GM23248 (cell line): Measurements from ENCODE around the gene VTCN1. TPM values are rescaled to one million over a fixed set of nuclear protein-coding genes. Genes with fewer than 3 reads are reported as not detected.

ENCODE experiments used
- DNase-seq: peaks from one replicate; pipeline ENCODE4 v3.0.0-alpha.2; 2015
- H2AFZ ChIP-seq: fragments of 200-600 bp; sonication (generic); 2 replicates; pipeline ENCODE4 v1.6.1; 2016; ENCODE audit warnings: antibody characterized with exemption
- H3F3A ChIP-seq: fragments of 200-600 bp; sonication (generic); 2 replicates; pipeline ENCODE4 v1.6.1; 2016; ENCODE audit warnings: mild to moderate bottlenecking, antibody characterized with exemption, mixed run types; ENCODE audit not compliant: insufficient read depth
- H3K27ac ChIP-seq: fragments of 200-600 bp; sonication (generic); 2 replicates; pipeline ENCODE4 v1.5.1; 2016; ENCODE audit warnings: mild to moderate bottlenecking
- H3K27me3 ChIP-seq: fragments of 200-600 bp; sonication (generic); replicated peaks from 2 replicates; pipeline ENCODE4 v1.6.1; 2016; ENCODE audit warnings: mild to moderate bottlenecking; ENCODE audit not compliant: insufficient read depth
- H3K36me3 ChIP-seq: fragments of 200-600 bp; sonication (generic); 2 replicates; pipeline ENCODE4 v1.6.1; 2016; ENCODE audit warnings: low read depth, mild to moderate bottlenecking
- H3K4me1 ChIP-seq: fragments of 200-600 bp; sonication (generic); 2 replicates; pipeline ENCODE4 v1.6.1; 2016; ENCODE audit warnings: mild to moderate bottlenecking; ENCODE audit not compliant: insufficient read depth
- H3K4me2 ChIP-seq: fragments of 200-600 bp; sonication (generic); one replicate; pipeline ENCODE4 v1.6.1; 2016; ENCODE audit warnings: mild to moderate bottlenecking; ENCODE audit not compliant: unreplicated experiment
- H3K4me3 ChIP-seq: fragments of 200-600 bp; sonication (generic); 2 replicates; pipeline ENCODE4 v1.5.1; 2016; ENCODE audit warnings: mild to moderate bottlenecking
- H3K79me2 ChIP-seq: fragments of 200-600 bp; sonication (generic); 2 replicates; pipeline ENCODE4 v1.6.1; 2016; ENCODE audit warnings: mild to moderate bottlenecking; ENCODE audit not compliant: insufficient read depth
- H3K9ac ChIP-seq: fragments of 200-600 bp; sonication (generic); 2 replicates; pipeline ENCODE4 v1.6.1; 2016; ENCODE audit warnings: mild to moderate bottlenecking
- H3K9me2 ChIP-seq: fragments of 200-600 bp; sonication (generic); 2 replicates; pipeline ENCODE4 v1.6.1; 2016; ENCODE audit warnings: mixed run types, mild to moderate bottlenecking, moderate library complexity; ENCODE audit not compliant: insufficient read depth
- H3K9me3 ChIP-seq: fragments of 200-600 bp; sonication (generic); one replicate; pipeline ENCODE4 v1.6.1; 2017; ENCODE audit warnings: low read depth
- H4K20me1 ChIP-seq: fragments of 200-600 bp; sonication (generic); 2 replicates; pipeline ENCODE4 v1.6.0; 2016; ENCODE audit not compliant: insufficient read depth
- EZH2 ChIP-seq: fragments of 200-600 bp; sonication (generic); IDR thresholded peaks from 2 replicates; pipeline ENCODE4 v1.6.1; 2018; ENCODE audit warnings: antibody characterized with exemption, mild to moderate bottlenecking; ENCODE audit not compliant: insufficient read depth, poor library complexity, severe bottlenecking
- EZH2phosphoT487 ChIP-seq: fragments of 200-600 bp; sonication (generic); IDR thresholded peaks from 2 replicates; pipeline ENCODE4 v1.6.1; 2018; ENCODE audit warnings: antibody characterized with exemption, moderate library complexity, mild to moderate bottlenecking, low read depth; ENCODE audit not compliant: insufficient read depth
- WGBS, 2 experiments: methylation state at CpG; one replicate each; pipeline ENCODE4 v1.1.6; 2015 to 2017; ENCODE audit warnings: low lambda C conversion rate in 2 of 2, low coverage in 1 of 2; ENCODE audit errors: missing lambda C conversion rate in 2 of 2; 5-methylcytosine and 5-hydroxymethylcytosine counted together
- in situ Hi-C: fragments of 300-500 bp; cut with MboI; formaldehyde crosslinking; loops from 2 replicates; pipeline ENCODE4 v1.15.0; 2020
- polyA plus RNA-seq: library from polyadenylated mRNA; unstranded; fragments of >200 nt; fragmentation: Nextera tagmentation; extraction: Ambion mirVana; gene quantifications from 2 replicates; pipeline ENCODE4 v1.2.1, GENCODE V29; 2016
- total RNA-seq: library from RNA; depleted of rRNA; stranded (reverse); fragments of >200 nt; shearing (Covaris generic); gene quantifications from 2 replicates; pipeline ENCODE4 v1.2.3, GENCODE V29; 2014

VTCN1 gene
- total and polyA plus RNA-seq, 2 experiments from 2014 or later: not detected

- H3K27ac ChIP-seq: no peak overlapping the region
- no peak overlapping the region for H3K9ac ChIP-seq
- no peaks in the 10 kb centered on the region for H3K79me2 ChIP-seq
- no peaks in the 10 kb centered on the region for H3K9me3 ChIP-seq
- H3K4me1 ChIP-seq: peaks cover 43% of the 10 kb centered on the region
- H2AFZ ChIP-seq: no peak overlapping the region
- H3K4me2 ChIP-seq: peak overlapping the region; percentile 27
- TF ChIP-seq EZH2phosphoT487: no peak
- TF ChIP-seq EZH2: no peak
- in situ Hi-C loops: no loop called here
- DNase-seq: no peak
- peaks cover 29% of the 10 kb centered on the region for H3F3A ChIP-seq
- no peaks in the 10 kb centered on the region for H3K27me3 ChIP-seq
- no peaks in the 10 kb centered on the region for H3K36me3 ChIP-seq
- 97 to 100% methylated on average over 2 of the region's 2 CpGs for WGBS, 2 experiments
- H3K9me2 ChIP-seq: no peaks in the 10 kb centered on the region
- no peaks in the 10 kb centered on the region for H4K20me1 ChIP-seq
- H3K4me3 ChIP-seq: no peak overlapping the region
These were observed 64.7 kb downstream of the VTCN1 start for GRCh38 chr1:117146072-117146471.

GRCh38 chr1:117143871-117144270, 66.9 kb downstream of the VTCN1 start:
- peaks cover 43% of the 10 kb centered on the region for H3K4me1 ChIP-seq
- H4K20me1 ChIP-seq: no peaks in the 10 kb centered on the region
- peak; percentile 43 for DNase-seq
- H3K4me2 ChIP-seq: no peak overlapping the region
- H3K79me2 ChIP-seq: no peaks in the 10 kb centered on the region
- WGBS, 2 experiments: 65 to 66% methylated on average over 3 of the region's 3 CpGs
- no peak overlapping the region for H2AFZ ChIP-seq
- H3K27ac ChIP-seq: no peak overlapping the region
- H3F3A ChIP-seq: peaks cover 29% of the 10 kb centered on the region
- no peak overlapping the region for H3K4me3 ChIP-seq
- no peaks in the 10 kb centered on the region for H3K9me2 ChIP-seq
- no peak overlapping the region for H3K9ac ChIP-seq
- H3K27me3 ChIP-seq: no peaks in the 10 kb centered on the region
- TF ChIP-seq EZH2phosphoT487 (no peak), EZH2 (no peak)
- H3K36me3 ChIP-seq: no peaks in the 10 kb centered on the region
- no peaks in the 10 kb centered on the region for H3K9me3 ChIP-seq
- in situ Hi-C loops: no loop called here

GRCh38 chr1:117143172-117143571, 67.6 kb downstream of the VTCN1 start:
- peaks cover 29% of the 10 kb centered on the region for H3F3A ChIP-seq
- peaks cover 40% of the 10 kb centered on the region for H3K4me1 ChIP-seq
- H3K4me3 ChIP-seq: no peak overlapping the region
- no peak overlapping the region for H2AFZ ChIP-seq
- peak; percentile 28 for DNase-seq
- no peaks in the 10 kb centered on the region for H3K79me2 ChIP-seq
- no peaks in the 10 kb centered on the region for H3K9me3 ChIP-seq
- in situ Hi-C loops: no loop called here
- no peak overlapping the region for H3K9ac ChIP-seq
- TF ChIP-seq EZH2phosphoT487 (no peak), EZH2 (no peak)
- no peaks in the 10 kb centered on the region for H3K36me3 ChIP-seq
- no peaks in the 10 kb centered on the region for H4K20me1 ChIP-seq
- no peak overlapping the region for H3K4me2 ChIP-seq
- H3K27me3 ChIP-seq: no peaks in the 10 kb centered on the region
- no peaks in the 10 kb centered on the region for H3K9me2 ChIP-seq
- H3K27ac ChIP-seq: 0 out of 2 replicates have a peak overlapping the region, but pooled peaks have one; percentile 6

GRCh38 chr1:117142200-117142599, 68.5 kb downstream of the VTCN1 start:
- no peaks in the 10 kb centered on the region for H3K9me3 ChIP-seq
- H3K27ac ChIP-seq: 0 out of 2 replicates have a peak overlapping the region, but pooled peaks have one; percentile 6
- H3F3A ChIP-seq: peaks cover 29% of the 10 kb centered on the region
- peak; percentile 38 for DNase-seq
- no peaks in the 10 kb centered on the region for H3K9me2 ChIP-seq
- TF ChIP-seq EZH2 (no peak), EZH2phosphoT487 (no peak)
- no peaks in the 10 kb centered on the region for H3K79me2 ChIP-seq
- WGBS, 2 experiments: 16 to 17% methylated on average over 2 of the region's 2 CpGs
- H3K4me1 ChIP-seq: peaks cover 31% of the 10 kb centered on the region
- no peak overlapping the region for H3K4me2 ChIP-seq
- H4K20me1 ChIP-seq: no peaks in the 10 kb centered on the region
- no peak overlapping the region for H3K4me3 ChIP-seq
- no peak overlapping the region for H2AFZ ChIP-seq
- no peaks in the 10 kb centered on the region for H3K27me3 ChIP-seq
- in situ Hi-C loops: no loop called here
- H3K36me3 ChIP-seq: no peaks in the 10 kb centered on the region
- no peak overlapping the region for H3K9ac ChIP-seq

- DNase-seq: no peak
- H2AFZ ChIP-seq: no peak overlapping the region
- peaks cover 19% of the 10 kb centered on the region for H3F3A ChIP-seq
- peaks cover 16% of the 10 kb centered on the region for H3K4me1 ChIP-seq
- in situ Hi-C loops: no loop called here
- H3K9me2 ChIP-seq: no peaks in the 10 kb centered on the region
- H3K4me3 ChIP-seq: no peak overlapping the region
- no peaks in the 10 kb centered on the region for H4K20me1 ChIP-seq
- no peaks in the 10 kb centered on the region for H3K27me3 ChIP-seq
- H3K27ac ChIP-seq: no peak overlapping the region
- TF ChIP-seq EZH2 (no peak), EZH2phosphoT487 (no peak)
- H3K36me3 ChIP-seq: no peaks in the 10 kb centered on the region
- no peak overlapping the region for H3K4me2 ChIP-seq
- H3K9me3 ChIP-seq: no peaks in the 10 kb centered on the region
- H3K79me2 ChIP-seq: no peaks in the 10 kb centered on the region
- 78 to 100% methylated on average over 1 of the region's 1 CpG for WGBS, 2 experiments
- no peak overlapping the region for H3K9ac ChIP-seq
These were observed 72.2 kb downstream of the VTCN1 start for GRCh38 chr1:117138561-117138960.
